SK-N-SH treated with all-trans-retinoic acid at 6 μM for 48 hours (cell line): ENCODE results near the gene TEN1.

Experiments
- ATAC-seq: fragments of 200-7000 bp; cut with Tn5 transposase; 3 replicates; pipeline ENCODE4 v1.9.1; 2020; ENCODE audit warnings: mild to moderate bottlenecking, moderate library complexity
- ARNTL ChIP-seq: fragments of 450-650 bp; formaldehyde crosslinking; IDR thresholded peaks from 2 replicates; pipeline ENCODE4 v1.5.0; 2020; ENCODE audit warnings: low read depth, mild to moderate bottlenecking, moderate library complexity, borderline replicate concordance
- BACH2 ChIP-seq: fragments of 250-450 bp; sonication (Bioruptor Pico); IDR thresholded peaks from 2 replicates; pipeline ENCODE4 v1.9.0; 2021; ENCODE audit warnings: mild to moderate bottlenecking, borderline replicate concordance
- CSDC2 ChIP-seq: fragments of 250-450 bp; sonication (Bioruptor Pico); IDR thresholded peaks from 2 replicates; pipeline ENCODE4 v1.5.0; 2020; ENCODE audit warnings: mild to moderate bottlenecking, moderate library complexity
- GLIS3 ChIP-seq: fragments of 250-450 bp; sonication (Bioruptor Pico); IDR thresholded peaks from 2 replicates; pipeline ENCODE4 v1.5.0; 2020; ENCODE audit warnings: mild to moderate bottlenecking, moderate library complexity
- OSR1 ChIP-seq: fragments of 250-450 bp; sonication (Bioruptor Pico); IDR thresholded peaks from 2 replicates; pipeline ENCODE4 v1.8.0; 2022; ENCODE audit warnings: moderate library complexity, mild to moderate bottlenecking, inconsistent platforms
- PPARA ChIP-seq: fragments of 250-450 bp; sonication (Bioruptor Pico); IDR thresholded peaks from 2 replicates; pipeline ENCODE4 v1.5.0; 2020; ENCODE audit warnings: mild to moderate bottlenecking, borderline replicate concordance
- RARB ChIP-seq: fragments of 250-450 bp; sonication (Bioruptor Pico); IDR thresholded peaks from 2 replicates; pipeline ENCODE4 v1.8.0; 2021; ENCODE audit warnings: mild to moderate bottlenecking, moderate library complexity
- SNAI2 ChIP-seq: fragments of 250-450 bp; sonication (Bioruptor Pico); IDR thresholded peaks from 2 replicates; pipeline ENCODE4 v1.5.0; 2020; ENCODE audit warnings: mild to moderate bottlenecking, moderate library complexity
- TCF4 ChIP-seq: fragments of 250-450 bp; sonication (Bioruptor Pico); IDR thresholded peaks from 2 replicates; pipeline ENCODE4 v1.8.0; 2021; ENCODE audit warnings: mild to moderate bottlenecking, moderate library complexity, borderline replicate concordance
- TOX ChIP-seq: fragments of 250-450 bp; sonication (Bioruptor Pico); IDR thresholded peaks from 2 replicates; pipeline ENCODE4 v1.8.0; 2021; ENCODE audit warnings: mild to moderate bottlenecking, moderate library complexity, borderline replicate concordance
- ZC3H10 ChIP-seq: fragments of 250-450 bp; sonication (Bioruptor Pico); IDR thresholded peaks from 2 replicates; pipeline ENCODE4 v1.5.1; 2021; ENCODE audit warnings: mild to moderate bottlenecking, moderate library complexity
- ZFP3 ChIP-seq: fragments of 250-450 bp; sonication (Bioruptor Pico); IDR thresholded peaks from 2 replicates; pipeline ENCODE4 v1.5.0; 2020; ENCODE audit warnings: mild to moderate bottlenecking, moderate library complexity
- ZFP30 ChIP-seq: fragments of 450-650 bp; formaldehyde crosslinking; IDR thresholded peaks from 2 replicates; pipeline ENCODE4 v1.5.0; 2022; ENCODE audit warnings: mild to moderate bottlenecking, moderate library complexity
- ZNF565 ChIP-seq: fragments of 450-650 bp; formaldehyde crosslinking; conservative IDR thresholded peaks from 2 replicates; pipeline ENCODE4 v1.5.0; 2020; ENCODE audit warnings: low read depth, mild to moderate bottlenecking, moderate library complexity
- ZNF70 ChIP-seq: fragments of 450-650 bp; formaldehyde crosslinking; IDR thresholded peaks from 2 replicates; pipeline ENCODE4 v1.5.0; 2020; ENCODE audit warnings: mild to moderate bottlenecking, moderate library complexity
- ZNF8 ChIP-seq: fragments of 450-650 bp; formaldehyde crosslinking; IDR thresholded peaks from 2 replicates; pipeline ENCODE4 v1.5.0; 2020; ENCODE audit warnings: mild to moderate bottlenecking, moderate library complexity
- TF ChIP-seq, protein P1 (sequence below): fragments of 250-450 bp; sonication (Bioruptor Pico); IDR thresholded peaks from 2 replicates; pipeline ENCODE4 v1.8.0; 2021; ENCODE audit warnings: low read depth, mild to moderate bottlenecking, moderate library complexity, borderline replicate concordance
- TF ChIP-seq, protein P2 (sequence below): fragments of 250-450 bp; sonication (Bioruptor Pico); IDR thresholded peaks from 2 replicates; pipeline ENCODE4 v1.5.0; 2020; ENCODE audit warnings: mild to moderate bottlenecking, moderate library complexity
- TF ChIP-seq, protein P3 (sequence below): fragments of 250-450 bp; sonication (Bioruptor Pico); IDR thresholded peaks from 2 replicates; pipeline ENCODE4 v1.5.1; 2020; ENCODE audit warnings: low read depth, mild to moderate bottlenecking, moderate library complexity
- TF ChIP-seq, protein P4 (sequence below): fragments of 250-450 bp; sonication (Bioruptor Pico); IDR thresholded peaks from 2 replicates; pipeline ENCODE4 v1.5.1; 2021; ENCODE audit warnings: mild to moderate bottlenecking, moderate library complexity

Gene TEN1

DNA sequence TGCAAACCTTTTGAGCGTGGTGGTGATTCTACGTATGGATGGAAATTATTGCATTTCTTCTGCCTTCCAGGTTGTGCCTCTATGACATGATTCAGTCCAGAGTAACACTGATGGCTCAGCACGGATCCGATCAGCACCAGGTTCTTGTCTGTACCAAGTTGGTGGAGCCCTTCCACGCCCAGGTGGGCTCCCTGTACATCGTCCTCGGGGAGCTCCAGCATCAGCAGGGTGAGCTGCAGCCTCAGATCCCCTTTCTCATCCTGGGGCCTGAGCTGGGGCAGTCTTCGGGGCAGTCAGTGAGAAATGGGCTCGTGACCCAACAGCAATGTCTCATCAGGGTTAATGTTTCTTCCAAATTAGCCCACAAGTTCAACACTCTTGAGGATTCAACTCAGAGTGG is 12.4 kb downstream of the TEN1 start:
- TF ChIP-seq OSR1 (CRISPR knock-in tag) (no peak), ZNF565 (no peak), CSDC2 (CRISPR knock-in tag) (no peak), TCF4 (CRISPR knock-in tag) (no peak), ZC3H10 (CRISPR knock-in tag) (no peak), ARNTL (CRISPR knock-in tag) (no peak), ZNF8 (CRISPR knock-in tag) (no peak), ZNF70 (CRISPR knock-in tag) (no peak), GLIS3 (CRISPR knock-in tag) (no peak), RARB (CRISPR knock-in tag) (no peak), BACH2 (CRISPR knock-in tag) (no peak)
- TF ChIP-seq, protein P1, sequence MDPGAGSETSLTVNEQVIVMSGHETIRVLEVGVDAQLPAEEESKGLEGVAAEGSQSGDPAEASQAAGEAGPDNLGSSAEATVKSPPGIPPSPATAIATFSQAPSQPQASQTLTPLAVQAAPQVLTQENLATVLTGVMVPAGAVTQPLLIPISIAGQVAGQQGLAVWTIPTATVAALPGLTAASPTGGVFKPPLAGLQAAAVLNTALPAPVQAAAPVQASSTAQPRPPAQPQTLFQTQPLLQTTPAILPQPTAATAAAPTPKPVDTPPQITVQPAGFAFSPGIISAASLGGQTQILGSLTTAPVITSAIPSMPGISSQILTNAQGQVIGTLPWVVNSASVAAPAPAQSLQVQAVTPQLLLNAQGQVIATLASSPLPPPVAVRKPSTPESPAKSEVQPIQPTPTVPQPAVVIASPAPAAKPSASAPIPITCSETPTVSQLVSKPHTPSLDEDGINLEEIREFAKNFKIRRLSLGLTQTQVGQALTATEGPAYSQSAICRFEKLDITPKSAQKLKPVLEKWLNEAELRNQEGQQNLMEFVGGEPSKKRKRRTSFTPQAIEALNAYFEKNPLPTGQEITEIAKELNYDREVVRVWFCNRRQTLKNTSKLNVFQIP (CRISPR knock-in tag), result no peak
- TF ChIP-seq, protein P2, sequence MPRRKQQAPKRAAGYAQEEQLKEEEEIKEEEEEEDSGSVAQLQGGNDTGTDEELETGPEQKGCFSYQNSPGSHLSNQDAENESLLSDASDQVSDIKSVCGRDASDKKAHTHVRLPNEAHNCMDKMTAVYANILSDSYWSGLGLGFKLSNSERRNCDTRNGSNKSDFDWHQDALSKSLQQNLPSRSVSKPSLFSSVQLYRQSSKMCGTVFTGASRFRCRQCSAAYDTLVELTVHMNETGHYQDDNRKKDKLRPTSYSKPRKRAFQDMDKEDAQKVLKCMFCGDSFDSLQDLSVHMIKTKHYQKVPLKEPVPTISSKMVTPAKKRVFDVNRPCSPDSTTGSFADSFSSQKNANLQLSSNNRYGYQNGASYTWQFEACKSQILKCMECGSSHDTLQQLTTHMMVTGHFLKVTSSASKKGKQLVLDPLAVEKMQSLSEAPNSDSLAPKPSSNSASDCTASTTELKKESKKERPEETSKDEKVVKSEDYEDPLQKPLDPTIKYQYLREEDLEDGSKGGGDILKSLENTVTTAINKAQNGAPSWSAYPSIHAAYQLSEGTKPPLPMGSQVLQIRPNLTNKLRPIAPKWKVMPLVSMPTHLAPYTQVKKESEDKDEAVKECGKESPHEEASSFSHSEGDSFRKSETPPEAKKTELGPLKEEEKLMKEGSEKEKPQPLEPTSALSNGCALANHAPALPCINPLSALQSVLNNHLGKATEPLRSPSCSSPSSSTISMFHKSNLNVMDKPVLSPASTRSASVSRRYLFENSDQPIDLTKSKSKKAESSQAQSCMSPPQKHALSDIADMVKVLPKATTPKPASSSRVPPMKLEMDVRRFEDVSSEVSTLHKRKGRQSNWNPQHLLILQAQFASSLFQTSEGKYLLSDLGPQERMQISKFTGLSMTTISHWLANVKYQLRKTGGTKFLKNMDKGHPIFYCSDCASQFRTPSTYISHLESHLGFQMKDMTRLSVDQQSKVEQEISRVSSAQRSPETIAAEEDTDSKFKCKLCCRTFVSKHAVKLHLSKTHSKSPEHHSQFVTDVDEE, result no peak
- no peak for ATAC-seq

DNA sequence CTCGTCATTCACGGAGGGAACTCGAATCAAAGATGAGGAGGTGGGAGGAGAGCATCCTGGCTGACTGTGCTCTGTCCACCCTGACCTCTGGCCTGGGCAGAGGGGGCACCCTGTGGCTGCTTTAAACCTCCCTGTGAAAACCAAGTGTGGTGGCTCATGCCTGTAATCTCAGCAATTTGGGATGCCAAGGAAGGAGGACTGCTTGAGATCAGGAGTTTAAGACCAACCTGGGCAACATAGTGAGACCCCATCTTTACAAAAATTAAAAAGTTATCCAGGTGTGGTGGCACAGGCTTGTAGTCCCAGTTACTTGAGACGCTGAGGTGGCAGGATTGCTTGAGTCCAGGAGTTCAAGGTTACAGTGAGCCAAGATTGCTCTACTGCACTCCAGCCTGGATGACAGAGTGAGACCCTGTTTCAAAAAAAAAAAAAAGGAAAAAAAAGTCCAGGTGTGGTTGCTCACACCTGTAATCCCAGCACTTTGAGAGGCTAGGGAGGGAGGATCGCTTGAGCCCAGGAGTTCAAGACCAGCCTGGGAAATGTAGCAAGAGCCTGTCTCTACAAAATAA is 15.8 kb downstream of the TEN1 start:
- no peak for TF ChIP-seq PPARA (CRISPR knock-in tag)
- TF ChIP-seq, protein P3, sequence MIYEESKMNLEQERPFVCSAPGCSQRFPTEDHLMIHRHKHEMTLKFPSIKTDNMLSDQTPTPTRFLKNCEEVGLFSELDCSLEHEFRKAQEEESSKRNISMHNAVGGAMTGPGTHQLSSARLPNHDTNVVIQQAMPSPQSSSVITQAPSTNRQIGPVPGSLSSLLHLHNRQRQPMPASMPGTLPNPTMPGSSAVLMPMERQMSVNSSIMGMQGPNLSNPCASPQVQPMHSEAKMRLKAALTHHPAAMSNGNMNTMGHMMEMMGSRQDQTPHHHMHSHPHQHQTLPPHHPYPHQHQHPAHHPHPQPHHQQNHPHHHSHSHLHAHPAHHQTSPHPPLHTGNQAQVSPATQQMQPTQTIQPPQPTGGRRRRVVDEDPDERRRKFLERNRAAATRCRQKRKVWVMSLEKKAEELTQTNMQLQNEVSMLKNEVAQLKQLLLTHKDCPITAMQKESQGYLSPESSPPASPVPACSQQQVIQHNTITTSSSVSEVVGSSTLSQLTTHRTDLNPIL (CRISPR knock-in tag), result no peak
- no peak for TF ChIP-seq ZFP30 (CRISPR knock-in tag)
- TF ChIP-seq, protein P2, result no peak
- TF ChIP-seq ZNF8 (CRISPR knock-in tag), result no peak
- TF ChIP-seq TOX, result no peak
- TF ChIP-seq ARNTL (CRISPR knock-in tag), result no peak

DNA sequence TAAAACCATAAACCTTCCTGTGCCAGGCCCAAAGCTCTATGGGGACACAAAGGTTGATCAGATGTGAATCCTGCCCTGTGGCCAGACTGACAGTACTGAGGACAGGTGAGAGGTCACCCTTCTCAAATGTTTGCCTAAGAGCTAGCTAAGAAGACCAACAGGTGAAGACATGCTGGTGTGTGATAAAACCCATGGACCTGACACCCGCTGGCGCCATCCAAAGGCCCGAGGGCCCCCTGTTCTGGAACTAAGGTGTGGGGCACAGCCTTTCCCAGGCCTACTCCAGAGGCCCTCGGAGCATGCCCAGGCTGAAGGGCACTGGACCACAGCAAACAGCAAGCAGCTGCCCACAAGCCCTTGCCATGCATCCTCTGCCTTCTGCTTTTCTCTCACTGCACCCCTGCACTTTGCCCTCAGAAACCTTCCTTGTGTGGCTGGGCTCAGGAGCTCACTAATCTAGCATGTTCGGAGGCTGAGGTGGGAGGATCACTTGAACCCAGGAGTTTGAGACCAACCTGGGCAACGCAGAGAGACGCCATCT is 16.4 kb downstream of the TEN1 start:
- ATAC-seq, result no peak
- TF ChIP-seq ZNF70 (CRISPR knock-in tag) (no peak), OSR1 (CRISPR knock-in tag) (no peak), SNAI2 (no peak), ZFP3 (no peak), PPARA (CRISPR knock-in tag) (no peak), ZFP30 (CRISPR knock-in tag) (no peak), TOX (no peak), GLIS3 (CRISPR knock-in tag) (no peak), ARNTL (CRISPR knock-in tag) (no peak), ZNF565 (no peak), CSDC2 (CRISPR knock-in tag) (no peak), BACH2 (CRISPR knock-in tag) (no peak)
- TF ChIP-seq, protein P2, result no peak
- TF ChIP-seq, protein P4, sequence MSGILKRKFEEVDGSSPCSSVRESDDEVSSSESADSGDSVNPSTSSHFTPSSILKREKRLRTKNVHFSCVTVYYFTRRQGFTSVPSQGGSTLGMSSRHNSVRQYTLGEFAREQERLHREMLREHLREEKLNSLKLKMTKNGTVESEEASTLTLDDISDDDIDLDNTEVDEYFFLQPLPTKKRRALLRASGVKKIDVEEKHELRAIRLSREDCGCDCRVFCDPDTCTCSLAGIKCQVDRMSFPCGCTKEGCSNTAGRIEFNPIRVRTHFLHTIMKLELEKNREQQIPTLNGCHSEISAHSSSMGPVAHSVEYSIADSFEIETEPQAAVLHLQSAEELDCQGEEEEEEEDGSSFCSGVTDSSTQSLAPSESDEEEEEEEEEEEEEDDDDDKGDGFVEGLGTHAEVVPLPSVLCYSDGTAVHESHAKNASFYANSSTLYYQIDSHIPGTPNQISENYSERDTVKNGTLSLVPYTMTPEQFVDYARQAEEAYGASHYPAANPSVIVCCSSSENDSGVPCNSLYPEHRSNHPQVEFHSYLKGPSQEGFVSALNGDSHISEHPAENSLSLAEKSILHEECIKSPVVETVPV, result no peak

More for the DNA sequence above, 15.8 kb downstream of the TEN1 start:
- ATAC-seq, result no peak
